Endothelial cell of umbilical vein (primary cell): ENCODE results near the gene MCC. TPM values are rescaled to one million over a fixed set of nuclear protein-coding genes. Genes with fewer than 3 reads are reported as not detected.

Experiments used
- BruUV-seq: library from RNA; stranded (reverse); fragments of 400-500 nt; replicated peaks from 2 replicates; lab custom pipeline; 2021; lab: Mats Ljungman, UMichigan
- CTCF ChIA-PET: fragments of 300-600, 350-600 bp; sonication (Branson Sonifier 250); formaldehyde crosslinking; loops from one replicate; lab custom pipeline; 2021; ENCODE audit warnings: antibody characterized with exemption, inconsistent platforms; lab: Charles Lee
- POLR2A ChIA-PET: fragments of 300-600, 350-600 bp; sonication (Branson Sonifier 250); formaldehyde crosslinking; loops from one replicate; lab custom pipeline; 2021; ENCODE audit warnings: antibody characterized with exemption, inconsistent platforms; lab: Charles Lee
- DNase-seq: peaks from one replicate; pipeline ENCODE4 v3.0.0-alpha.2; 2011; ENCODE audit warnings: low read depth, low spot score
- FAIRE-seq: peaks from 2 replicates; lab custom pipeline; 2011; peaks lifted over from hg19 to GRCh38; lab: Jason Lieb, UNC
- H2AFZ ChIP-seq: 2 replicates; pipeline ENCODE4 v1.6.0; 2012; ENCODE audit warnings: low read depth, low read length, control low read depth, inconsistent platforms
- H3K27ac ChIP-seq: 2 replicates; pipeline ENCODE4 v1.5.1; 2011; ENCODE audit warnings: low read depth, mild to moderate bottlenecking, control low read depth, low read length, moderate library complexity; ENCODE audit not compliant: insufficient read depth
- H3K27me3 ChIP-seq, 2 experiments: 2 replicates each; pipeline versions ENCODE4 v1.6.0 to v1.6.1; 2011; ENCODE audit warnings: low read length in 2 of 2, mixed read lengths in 1 of 2; ENCODE audit not compliant: control insufficient read depth in 2 of 2, insufficient read depth in 2 of 2
- H3K36me3 ChIP-seq, 2 experiments: 2 replicates in 1 of 2; 3 replicates in 1 of 2; pipeline ENCODE4 v1.5.1; 2011; ENCODE audit warnings: low read length in 2 of 2, mild to moderate bottlenecking in 1 of 2, moderate library complexity in 1 of 2; ENCODE audit not compliant: control insufficient read depth in 2 of 2, insufficient read depth in 2 of 2; ENCODE audit errors: extremely low read depth in 1 of 2
- H3K4me1 ChIP-seq: 3 replicates; pipeline ENCODE4 v1.5.1; 2011; ENCODE audit warnings: mild to moderate bottlenecking, low read length; ENCODE audit not compliant: control insufficient read depth, insufficient read depth; ENCODE audit errors: extremely low read depth
- H3K4me2 ChIP-seq: 2 replicates; pipeline ENCODE4 v1.6.1; 2011; ENCODE audit warnings: low read length, control low read depth, mixed read lengths; ENCODE audit not compliant: insufficient read depth
- H3K4me3 ChIP-seq, 3 experiments: fragments of 200-600 bp in 1 of 3; sonication (generic), shearing (Covaris generic) in 1 of 3; replicated peaks in 1 of 3; 2 replicates each; pipeline ENCODE4 v1.5.1; 2011 to 2016; ENCODE audit warnings: control low read depth in 3 of 3, low read length in 3 of 3, mild to moderate bottlenecking in 2 of 3, inconsistent platforms in 1 of 3, low read depth in 1 of 3, moderate library complexity in 1 of 3; ENCODE audit not compliant: insufficient read depth in 1 of 3
- H3K79me2 ChIP-seq: 2 replicates; pipeline ENCODE4 v1.6.0; 2012; ENCODE audit warnings: low read length, inconsistent platforms; ENCODE audit not compliant: control insufficient read depth, insufficient read depth
- H3K9ac ChIP-seq: replicated peaks from 2 replicates; pipeline ENCODE3; 2011; ENCODE audit warnings: low read length, control low read depth; ENCODE audit not compliant: insufficient read depth; ENCODE audit errors: extremely low read depth
- H3K9me1 ChIP-seq: replicated peaks from 3 replicates; pipeline ENCODE4 v1.6.0; 2011; ENCODE audit warnings: mild to moderate bottlenecking, low read length; ENCODE audit not compliant: control insufficient read depth, insufficient read depth; ENCODE audit errors: extremely low read depth
- H3K9me3 ChIP-seq: replicated peaks from 2 replicates; pipeline ENCODE4 v1.5.1; 2012; ENCODE audit warnings: low read length, inconsistent platforms; ENCODE audit not compliant: control insufficient read depth, insufficient read depth
- H4K20me1 ChIP-seq: replicated peaks from 2 replicates; pipeline ENCODE3; 2011; ENCODE audit warnings: mild to moderate bottlenecking, low read length; ENCODE audit not compliant: control insufficient read depth, insufficient read depth; ENCODE audit errors: extremely low read depth
- CTCF ChIP-seq, 2 donors: IDR thresholded peaks; 1 replicate in 1 of 2; 2 replicates in 1 of 2; pipeline ENCODE4 v1.5.1; 2011; ENCODE audit warnings: low read length in 2 of 2, mild to moderate bottlenecking in 2 of 2, moderate library complexity in 2 of 2, control low read depth in 1 of 2, inconsistent platforms in 1 of 2, low read depth in 1 of 2; ENCODE audit not compliant: insufficient read depth in 1 of 2; ENCODE audit errors: extremely low read depth in 1 of 2
- EZH2 ChIP-seq: IDR thresholded peaks from 2 replicates; pipeline ENCODE4 v1.6.1; 2012; ENCODE audit warnings: borderline replicate concordance, low read depth, mild to moderate bottlenecking, moderate library complexity, low read length, inconsistent platforms; ENCODE audit not compliant: severe bottlenecking
- FOS ChIP-seq: IDR thresholded peaks from 2 replicates; pipeline ENCODE4 v1.6.1; 2011; ENCODE audit warnings: mild to moderate bottlenecking, low read length, moderate library complexity, borderline replicate concordance; ENCODE audit not compliant: insufficient read depth
- GATA2 ChIP-seq: IDR thresholded peaks from 2 replicates; pipeline ENCODE4 v1.7.0; 2011; ENCODE audit warnings: low read depth, mild to moderate bottlenecking, moderate library complexity, mixed read lengths, low read length; ENCODE audit not compliant: insufficient read length, insufficient read depth
- JUN ChIP-seq: IDR thresholded peaks from 2 replicates; pipeline ENCODE4 v1.6.1; 2011; ENCODE audit warnings: borderline replicate concordance, low read depth; ENCODE audit not compliant: insufficient read length, insufficient read depth
- MAX ChIP-seq: IDR thresholded peaks from 2 replicates; pipeline ENCODE4 v1.6.1; 2011; ENCODE audit not compliant: insufficient read depth, insufficient read length
- POLR2A ChIP-seq: IDR thresholded peaks from 2 replicates; pipeline ENCODE4 v1.6.1; 2012; ENCODE audit warnings: low read depth, mild to moderate bottlenecking, control low read depth, low read length
- POLR2AphosphoS5 ChIP-seq: IDR thresholded peaks from 2 replicates; pipeline ENCODE4 v1.6.1; 2012; ENCODE audit warnings: low read depth, mild to moderate bottlenecking, control low read depth, low read length, moderate library complexity; ENCODE audit not compliant: insufficient read depth
- dilution Hi-C: fragments of 300-500 bp; cut with MboI; formaldehyde crosslinking; loops from one replicate; pipeline ENCODE4 v1.15.0; 2019; ENCODE audit warnings: low sequenced_read_pairs; ENCODE audit not compliant: extremely low pct_ligation_motif_present
- intact Hi-C: fragments of 100-400 bp; cut with micrococcal nuclease; formaldehyde crosslinking; loops from one replicate; pipeline ENCODE4 v1.10.0; 2022
- polyA plus RNA-seq, 4 experiments: library from polyadenylated mRNA; depleted of rRNA in 3 of 4; stranded (reverse) in 3 of 4; unstranded in 1 of 4; fragments of >200 nt; gene quantifications; 2 replicates each; pipeline versions ENCODE4 v1.2.1 to v1.2.3, GENCODE V29; 2011 to 2012; ENCODE audit warnings: missing spikeins in 1 of 4
- small RNA-seq: library from RNA; depleted of rRNA; stranded (forward); fragments of <200 nt; gene quantifications from one replicate; pipeline ENCODE3, GENCODE V24; 2012; ENCODE audit warnings: low replicate concordance, low read depth; ENCODE audit not compliant: insufficient read depth, insufficient read length
- total RNA-seq: library from RNA; stranded (reverse); gene quantifications from 2 replicates; pipeline ENCODE4 v1.2.3, GENCODE V29; 2021

The MCC gene
- total and polyA plus RNA-seq, 2 donors (not counting 3 experiments of a cell fraction or from before 2014, with no cell fraction given): 6.9 to 27.5 TPM

- TF ChIP-seq EZH2: no peak
- TF ChIP-seq POLR2AphosphoS5: no peak
- TF ChIP-seq JUN: no peak
- TF ChIP-seq POLR2A: no peak
- no peak for TF ChIP-seq GATA2
- no peak for TF ChIP-seq FOS
- no peak for TF ChIP-seq MAX
- TF ChIP-seq CTCF (IDR thresholded peaks at IDR 0.05; ENCODE audit: extremely low read depth in 1 of 2, insufficient read depth in 1 of 2, low read depth in 1 of 2, low read length in 2 of 2): no peak
- BruUV-seq: no TSS peak
- Histone ChIP-seq H3K79me2 (peaks cover 14% of the 10 kb centered on the region), H3K27ac (no peak overlapping the region), H2AFZ (no peak overlapping the region), H3K9me1 (no peaks in the 10 kb centered on the region), H3K4me1 (peaks cover 10% of the 10 kb centered on the region), H3K9me3 (no peaks in the 10 kb centered on the region), H4K20me1 (no peaks in the 10 kb centered on the region), H3K4me3 (no peak overlapping the region), H3K9ac (no peak overlapping the region), H3K27me3 (no peaks in the 10 kb centered on the region), H3K4me2 (no peak overlapping the region), H3K36me3 (no peaks in the 10 kb centered on the region)
- intact Hi-C loops (no loop called here), dilution Hi-C loops (no loop called here)
- DNase-seq: no peak
- no peak for FAIRE-seq
- CTCF ChIA-PET: interaction anchor here (1.0 kb wide), 1 partner anchor 52 kb away, joined by 3 read pairs; no protein-coding TSS in a partner anchor
- POLR2A ChIA-PET: no interaction called here
Measured at GRCh38 chr5:112973036-112973435, 515.2 kb downstream of the MCC start.

Small RNA genes within 50 kb of the gene (small RNA-seq; reads per million reads assigned to genes)
- not detected for gene RNU4ATAC13P

Other genes starting within 250 kb of the MCC start
- 0.12 TPM in 1 of 2 replicates, not detected in the other for gene TSSK1B, start 53.5 kb downstream of the MCC start, total RNA-seq
- gene TSSK1B, start 53.5 kb downstream of the MCC start, polyA plus RNA-seq: 0.03 TPM in 1 of 2 replicates, not detected in the other
- 33.2 and 40.7 TPM in 2 replicates for gene YTHDC2, start 25.2 kb upstream of the MCC start, total RNA-seq
- gene YTHDC2, start 25.2 kb upstream of the MCC start, polyA plus RNA-seq: 5.5 and 7.6 TPM in 2 replicates